ENCODE measurements around the gene CANX. TPM values are rescaled to one million over a fixed set of nuclear protein-coding genes. Genes with fewer than 3 reads are reported as not detected.

Gene CANX
- total RNA-seq, 1 experiment from 2014 or later: 428 TPM

- no peak for DNase-seq (ENCODE audit: low read depth)
Observed at GRCh38 chr5:179777909-179778308, 79.1 kb downstream of the CANX start.

GRCh38 chr5:179778591-179778990 lies 79.8 kb downstream of the CANX start:
- no peak for DNase-seq (ENCODE audit: low read depth)

- DNase-seq (ENCODE audit: low read depth): no peak
Observed at GRCh38 chr5:179779826-179780225, 81.1 kb downstream of the CANX start.

- DNase-seq (ENCODE audit: low read depth): no peak
Observed at GRCh38 chr5:179780362-179780761, 81.6 kb downstream of the CANX start.

Other genes starting within 250 kb of the CANX start
- 21.0 and 24.5 TPM in 2 replicates for gene RUFY1, start 148.4 kb upstream of the CANX start, total RNA-seq (2014; rRNA removed; shearing (Covaris generic))
- 316 and 329 TPM in 2 replicates for gene HNRNPH1, start 75.3 kb upstream of the CANX start, total RNA-seq (2014; rRNA removed; shearing (Covaris generic))
- not detected in 2 replicates for gene CBY3, start 17.9 kb upstream of the CANX start, total RNA-seq (2014; rRNA removed; shearing (Covaris generic))
- gene MAML1, start 33.9 kb downstream of the CANX start, total RNA-seq (2014; rRNA removed; shearing (Covaris generic)): 5.0 and 5.2 TPM in 2 replicates
- gene LTC4S, start 95.0 kb downstream of the CANX start, total RNA-seq (2014; rRNA removed; shearing (Covaris generic)): not detected in 2 replicates
- gene MGAT4B, start 107.9 kb downstream of the CANX start, total RNA-seq (2014; rRNA removed; shearing (Covaris generic)): 97.7 and 99.4 TPM in 2 replicates
- 131 and 132 TPM in 2 replicates for gene SQSTM1, start 121.9 kb downstream of the CANX start, total RNA-seq (2014; rRNA removed; shearing (Covaris generic))
- gene MRNIP, start 159.8 kb downstream of the CANX start, total RNA-seq (2014; rRNA removed; shearing (Covaris generic)): 8.8 and 9.3 TPM in 2 replicates
- gene TBC1D9B, start 208.9 kb downstream of the CANX start, total RNA-seq (2014; rRNA removed; shearing (Covaris generic)): 22.0 and 25.8 TPM in 2 replicates